B cell (primary cell): Measurements from ENCODE around the gene TMPRSS9. TPM values are rescaled to one million over a fixed set of nuclear protein-coding genes. Genes with fewer than 3 reads are reported as not detected.

Source experiments
- ATAC-seq: fragments of 200-7000 bp; cut with Tn5 transposase; one replicate; pipeline ENCODE4 v1.10.0; 2021; ENCODE audit warnings: low read depth, mild to moderate bottlenecking, moderate number of reproducible peaks, moderate library complexity
- CTCF ChIA-PET: fragments of 350-600 bp; sonication (Branson Sonifier 250); formaldehyde crosslinking; loops from one replicate; lab custom pipeline; 2021; ENCODE audit warnings: antibody characterized with exemption, inconsistent platforms; lab: Charles Lee
- POLR2A ChIA-PET: fragments of 350-600 bp; sonication (Branson Sonifier 250); formaldehyde crosslinking; loops from one replicate; lab custom pipeline; 2021; ENCODE audit warnings: antibody characterized with exemption; lab: Charles Lee
- DNase-seq: peaks from one replicate; pipeline ENCODE4 v3.0.0; 2013
- H2AFZ ChIP-seq: 2 replicates; pipeline ENCODE4 v1.6.1; 2012; ENCODE audit warnings: mild to moderate bottlenecking, low read depth, low read length; ENCODE audit not compliant: insufficient read depth, poor library complexity, severe bottlenecking
- H3K27ac ChIP-seq, 2 donors: 1 replicate in 1 of 2; 2 replicates in 1 of 2; pipeline ENCODE4 v1.5.1; 2012 to 2013; ENCODE audit warnings: low read length in 2 of 2, mild to moderate bottlenecking in 2 of 2, moderate library complexity in 1 of 2
- H3K27me3 ChIP-seq, 4 experiments: fragments of 200-600 bp in 1 of 4; sonication (generic) in 1 of 4; replicated peaks in 1 of 4; 1 replicate in 2 of 4; 2 replicates in 2 of 4; pipeline versions ENCODE4 v1.6.1 to v1.7.0; 2013 to 2016; ENCODE audit warnings: low read length in 3 of 4, mild to moderate bottlenecking in 2 of 4, mixed read lengths in 1 of 4, moderate library complexity in 1 of 4; ENCODE audit not compliant: insufficient read depth in 4 of 4, control insufficient read depth in 3 of 4; ENCODE audit errors: control extremely low read depth in 1 of 4
- H3K36me3 ChIP-seq, 2 experiments: replicated peaks in 1 of 2; 1 replicate in 1 of 2; 2 replicates in 1 of 2; pipeline versions ENCODE4 v1.6.1 to v1.7.1; 2013; ENCODE audit warnings: low read length in 1 of 2; ENCODE audit not compliant: insufficient read depth in 2 of 2, control insufficient read depth in 1 of 2; ENCODE audit errors: control extremely low read depth in 1 of 2, extremely low read depth in 1 of 2
- H3K4me1 ChIP-seq, 2 donors: fragments of 200-600 bp in 1 of 2; sonication (generic) in 1 of 2; 1 replicate in 1 of 2; 2 replicates in 1 of 2; pipeline versions ENCODE4 v1.5.1 to v1.6.1; 2013 to 2017; ENCODE audit warnings: low read length in 2 of 2; ENCODE audit not compliant: control insufficient read depth in 2 of 2, insufficient read depth in 2 of 2
- H3K4me2 ChIP-seq: replicated peaks from 2 replicates; pipeline ENCODE3; 2012; ENCODE audit warnings: mild to moderate bottlenecking, low read depth, low read length; ENCODE audit not compliant: poor library complexity, severe bottlenecking
- H3K4me3 ChIP-seq, 5 experiments: fragments of 200-600 bp in 1 of 5; sonication (generic) in 1 of 5; 1 replicate in 3 of 5; 2 replicates in 2 of 5; pipeline versions ENCODE4 v1.5.1 to v1.7.0; 2011 to 2016; ENCODE audit warnings: low read length in 4 of 5, mild to moderate bottlenecking in 4 of 5, low read depth in 2 of 5, control low read depth in 1 of 5, moderate library complexity in 1 of 5; ENCODE audit not compliant: insufficient read depth in 1 of 5; ENCODE audit errors: control extremely low read depth in 1 of 5, extremely low read depth in 1 of 5
- H3K79me2 ChIP-seq: fragments of 200-600 bp; sonication (generic); one replicate; pipeline ENCODE4 v1.6.0; 2016; ENCODE audit warnings: low read length; ENCODE audit not compliant: control insufficient read depth, insufficient read depth
- H3K9ac ChIP-seq: fragments of 200-600 bp; sonication (generic); 2 replicates; pipeline ENCODE4 v1.6.1; 2017; ENCODE audit warnings: mild to moderate bottlenecking, low read length, moderate library complexity
- H3K9me3 ChIP-seq, 3 donors: one replicate each; pipeline versions ENCODE4 v1.6.1 to v1.7.1; 2013; ENCODE audit warnings: low read length in 2 of 3; ENCODE audit not compliant: control insufficient read depth in 2 of 3, insufficient read depth in 1 of 3; ENCODE audit errors: control extremely low read depth in 1 of 3
- H4K20me1 ChIP-seq: 2 replicates; pipeline ENCODE4 v1.6.0; 2012; ENCODE audit warnings: mild to moderate bottlenecking, low read length; ENCODE audit not compliant: insufficient read depth, control insufficient read depth, poor library complexity, severe bottlenecking
- H3K27ac Mint-ChIP-seq: one replicate; pipeline ENCODE4 v1.8.0; 2021; ENCODE audit warnings: mixed read lengths
- H3K27me3 Mint-ChIP-seq: one replicate; pipeline ENCODE4 v1.8.0; 2021; ENCODE audit warnings: mixed read lengths
- H3K4me1 Mint-ChIP-seq: one replicate; pipeline ENCODE4 v1.8.0; 2021; ENCODE audit warnings: mixed read lengths
- H3K4me3 Mint-ChIP-seq: one replicate; pipeline ENCODE4 v1.8.0; 2021; ENCODE audit warnings: mixed read lengths
- H3K9me3 Mint-ChIP-seq: one replicate; pipeline ENCODE4 v1.8.0; 2022; ENCODE audit warnings: mixed read lengths; ENCODE audit not compliant: insufficient read depth
- EZH2 ChIP-seq: IDR thresholded peaks from 2 replicates; pipeline ENCODE4 v1.6.1; 2012; ENCODE audit warnings: borderline replicate concordance, low read depth, mild to moderate bottlenecking, moderate library complexity, low read length; ENCODE audit not compliant: insufficient read depth, poor library complexity, severe bottlenecking
- WGBS: methylation state at CpG from one replicate; pipeline ENCODE4 v1.1.5; 2013; ENCODE audit warnings: missing lambda C conversion rate; ENCODE audit not compliant: insufficient coverage; 5-methylcytosine and 5-hydroxymethylcytosine counted together
- intact Hi-C: fragments of 100-400 bp; cut with micrococcal nuclease; formaldehyde crosslinking; loops from one replicate; pipeline ENCODE4 v1.10.0; 2022
- polyA plus RNA-seq: library from polyadenylated mRNA; depleted of rRNA; stranded (reverse); fragments of >200 nt; gene quantifications from 2 replicates; pipeline ENCODE4 v1.2.3, GENCODE V29; 2012
- total RNA-seq, 2 donors: library from RNA; stranded (reverse); fragments of 120-200 nt in 1 of 2; gene quantifications; 1 replicate in 1 of 2; 2 replicates in 1 of 2; pipeline versions ENCODE4 v1.2.3 to v1.2.4, GENCODE V29; 2013 to 2022
- TF ChIP-seq, protein P1 (sequence below): fragments of 200-600 bp; IDR thresholded peaks from one replicate; pipeline ENCODE4 v1.8.0; 2022; ENCODE audit warnings: antibody characterized with exemption, mild to moderate bottlenecking

Gene TMPRSS9
- total and polyA plus RNA-seq, 2 donors (not counting 1 experiment from before 2014, with no cell fraction given) = not detected

DNA sequence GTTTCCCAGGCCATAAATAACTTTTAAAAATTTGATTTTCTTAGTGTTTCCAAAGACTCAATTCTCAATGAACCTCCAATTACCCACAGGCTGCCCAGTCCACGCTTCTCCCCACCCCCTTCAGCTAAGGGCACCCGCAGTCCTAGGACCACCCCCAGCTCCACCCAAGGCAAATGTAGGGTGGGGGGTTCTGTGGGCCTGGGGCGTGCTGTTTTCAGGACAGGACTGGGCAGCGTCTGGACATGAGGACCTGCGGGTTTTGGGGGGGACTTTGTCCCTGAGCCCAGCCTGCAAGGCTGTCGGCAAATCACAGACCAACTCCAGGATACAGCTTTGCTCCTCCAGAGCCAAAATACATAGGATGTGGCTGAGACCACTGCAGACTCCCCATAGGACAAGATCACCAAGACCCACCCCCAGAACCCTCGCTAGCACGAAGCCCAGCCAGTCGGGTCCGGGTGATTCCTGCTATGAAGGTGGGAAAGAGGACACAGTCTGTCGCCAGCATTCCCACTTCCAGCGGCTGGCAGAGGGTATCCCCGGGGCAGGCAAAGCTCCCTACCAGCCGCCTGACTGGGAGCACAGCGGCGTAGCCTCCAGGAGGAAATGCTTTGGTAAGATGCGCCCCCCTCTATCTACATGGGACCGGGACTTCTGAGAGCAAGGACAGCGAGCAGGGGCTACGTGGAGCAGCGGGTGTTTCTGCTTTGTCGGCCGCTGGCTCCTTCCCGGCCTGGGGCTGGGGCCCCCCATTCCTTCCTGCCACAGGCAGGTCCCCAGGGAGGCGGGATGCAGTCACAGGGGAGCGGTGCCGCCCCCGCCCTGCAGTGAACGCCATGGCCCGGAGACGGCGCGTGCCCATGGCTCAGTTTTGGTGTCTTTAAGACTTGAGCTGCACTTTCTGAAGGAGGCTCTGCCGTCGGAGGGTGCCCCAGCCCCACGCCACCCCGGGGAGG, 69.0 kb downstream of the TMPRSS9 start:
- H3K27me3 ChIP-seq = no peaks in the 10 kb centered on the region
- H3K4me3 ChIP-seq = no peak overlapping the region
- Mint-ChIP-seq H3K27ac (no peak overlapping the region), H3K9me3 (no peaks in the 10 kb centered on the region), H3K4me3 (no peak overlapping the region), H3K27me3 (no peaks in the 10 kb centered on the region), H3K4me1 (peaks cover 11% of the 10 kb centered on the region)
- H4K20me1 ChIP-seq = peaks cover 21% of the 10 kb centered on the region
- H3K79me2 ChIP-seq = peaks cover 25% of the 10 kb centered on the region
- DNase-seq (no peak), ATAC-seq (no peak)
- no peaks in the 10 kb centered on the region for H3K9me3 ChIP-seq
- H3K4me2 ChIP-seq = no peak overlapping the region
- H3K36me3 ChIP-seq = peaks cover 0 to 12% of the 10 kb centered on the region in 2 experiments
- CTCF ChIA-PET = interaction anchor here (1.4 kb wide), 1 partner anchor 97 kb away, joined by 3 read pairs; no protein-coding TSS in a partner anchor
- no peak overlapping the region for H3K27ac ChIP-seq
- H2AFZ ChIP-seq = no peak overlapping the region
- intact Hi-C loops = loop anchor here (5.0 kb wide), 1 partner anchor 617 kb away; the partner anchor contains the start of gene ATP8B3
- POLR2A ChIA-PET = interaction anchor here (0.6 to 1.1 kb wide), 4 partner anchors 25 to 410 kb away, joined by 3 to 5 read pairs (median 4); no protein-coding TSS in a partner anchor
- peaks cover 15 to 21% of the 10 kb centered on the region in 2 donors for H3K4me1 ChIP-seq
- TF ChIP-seq, protein P1, sequence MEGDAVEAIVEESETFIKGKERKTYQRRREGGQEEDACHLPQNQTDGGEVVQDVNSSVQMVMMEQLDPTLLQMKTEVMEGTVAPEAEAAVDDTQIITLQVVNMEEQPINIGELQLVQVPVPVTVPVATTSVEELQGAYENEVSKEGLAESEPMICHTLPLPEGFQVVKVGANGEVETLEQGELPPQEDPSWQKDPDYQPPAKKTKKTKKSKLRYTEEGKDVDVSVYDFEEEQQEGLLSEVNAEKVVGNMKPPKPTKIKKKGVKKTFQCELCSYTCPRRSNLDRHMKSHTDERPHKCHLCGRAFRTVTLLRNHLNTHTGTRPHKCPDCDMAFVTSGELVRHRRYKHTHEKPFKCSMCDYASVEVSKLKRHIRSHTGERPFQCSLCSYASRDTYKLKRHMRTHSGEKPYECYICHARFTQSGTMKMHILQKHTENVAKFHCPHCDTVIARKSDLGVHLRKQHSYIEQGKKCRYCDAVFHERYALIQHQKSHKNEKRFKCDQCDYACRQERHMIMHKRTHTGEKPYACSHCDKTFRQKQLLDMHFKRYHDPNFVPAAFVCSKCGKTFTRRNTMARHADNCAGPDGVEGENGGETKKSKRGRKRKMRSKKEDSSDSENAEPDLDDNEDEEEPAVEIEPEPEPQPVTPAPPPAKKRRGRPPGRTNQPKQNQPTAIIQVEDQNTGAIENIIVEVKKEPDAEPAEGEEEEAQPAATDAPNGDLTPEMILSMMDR = no peak
- TF ChIP-seq EZH2 = no peak
- 93% methylated on average over 29 of the region's 37 CpGs for WGBS
- H3K9ac ChIP-seq = no peak overlapping the region
